SKM-1 treated with dmso at 0.1 percent for 144 hours (cell line): Measurements from ENCODE around the gene NEK7.
A peak's percentile ranks its signal among the peaks of the same experiment; 100 is the strongest.
"Not testable (repeated sequence)": the region's sequence is repeated elsewhere in the genome, so short reads cannot be mapped to it uniquely, and the experiment has no call there.

ENCODE experiments used
- DNase-seq: peaks from one replicate; lab custom pipeline; 2025; ENCODE audit not compliant: unreplicated experiment; lab: John Stamatoyannopoulos, UW

NEK7 gene

DNA sequence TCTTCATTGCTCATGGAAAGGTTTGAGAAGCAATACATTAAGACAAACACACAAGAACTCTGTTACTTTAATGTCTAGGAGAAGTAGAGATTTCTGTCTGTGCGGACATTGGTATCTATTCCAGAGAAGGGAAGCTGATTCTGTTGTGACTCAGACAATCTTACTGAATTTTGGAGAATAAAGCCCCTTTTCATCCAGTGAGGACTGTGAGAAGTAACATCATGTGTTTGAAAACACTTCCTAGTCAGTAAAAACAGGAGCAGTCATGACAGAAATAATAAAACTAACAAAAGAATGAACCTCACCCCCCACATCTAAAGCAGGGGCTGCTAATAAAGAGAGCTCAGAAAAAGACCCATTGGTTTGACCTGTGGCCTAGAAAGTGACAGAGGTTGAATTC, 46.6 kb downstream of the NEK7 start:
- DNase-seq, result no peak

DNA sequence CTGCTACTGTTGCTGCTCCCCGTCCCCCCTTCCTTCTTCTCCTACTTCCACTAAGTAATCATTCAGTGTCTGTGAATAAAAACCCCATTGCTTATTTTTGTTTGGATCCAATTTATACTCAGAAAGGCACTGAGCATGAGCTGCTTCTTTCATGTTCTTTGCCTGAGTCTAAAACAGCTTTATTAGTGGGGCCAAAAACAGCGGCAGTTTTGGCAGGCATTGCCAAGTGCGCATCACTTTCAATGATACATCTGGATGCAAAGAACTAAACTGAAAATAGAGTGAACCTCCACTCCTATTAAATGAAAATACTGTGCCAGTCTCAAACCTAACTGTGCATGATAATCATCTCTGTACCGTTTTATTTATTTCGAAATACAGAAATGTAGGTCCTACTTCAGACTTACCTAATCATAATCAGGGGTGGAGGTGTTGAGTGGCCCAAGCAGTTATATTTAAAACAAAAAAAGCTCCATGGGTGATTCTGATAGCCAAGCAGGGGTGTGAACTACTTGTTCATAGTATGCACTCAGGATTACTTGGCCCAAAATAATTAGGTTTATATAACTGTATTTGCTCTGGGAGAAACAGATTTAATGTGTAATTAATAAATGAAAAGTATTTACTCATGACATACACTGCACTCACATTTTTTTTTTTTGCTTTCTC, 48.4 kb downstream of the NEK7 start:
- no peak for DNase-seq

DNA sequence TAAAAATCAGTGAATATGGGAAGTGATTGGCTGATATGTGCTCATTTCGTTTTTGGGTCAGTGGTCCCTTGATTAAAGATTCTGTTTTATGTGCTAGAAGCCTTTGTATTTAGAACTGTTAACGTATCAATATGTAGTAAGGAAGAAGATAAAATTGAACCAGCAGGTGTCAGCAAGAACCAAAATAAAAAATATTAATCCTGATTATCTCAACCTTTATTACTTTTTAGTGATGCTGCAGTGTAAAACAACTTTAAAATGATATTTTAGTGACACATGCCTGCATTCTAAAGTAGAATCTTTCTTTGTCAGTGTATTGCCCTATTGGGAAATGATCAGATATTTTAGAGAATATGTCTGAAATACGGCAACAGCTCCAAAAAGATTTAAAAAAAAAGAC, 49.5 kb downstream of the NEK7 start:
- DNase-seq, result no peak

DNA sequence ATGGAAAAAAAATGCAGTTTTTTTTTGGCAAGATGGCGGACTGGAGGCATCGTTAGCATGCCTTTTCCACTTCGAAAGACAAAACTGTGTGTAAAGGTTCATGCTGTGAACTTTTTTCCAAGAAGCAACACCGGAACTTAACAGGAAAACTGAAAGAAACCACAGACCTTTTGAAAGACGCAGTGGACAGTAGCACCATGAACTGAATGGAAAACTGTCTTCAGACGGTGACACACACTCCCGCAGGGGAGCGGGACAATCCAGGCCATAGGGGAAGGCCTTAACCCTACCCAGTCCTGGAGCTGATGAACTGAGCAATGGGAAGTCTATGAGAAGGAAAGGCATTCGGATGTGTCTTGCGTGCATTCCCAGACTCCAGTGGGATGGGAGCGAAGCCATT, 54.9 kb downstream of the NEK7 start:
- DNase-seq, result no peak

DNA sequence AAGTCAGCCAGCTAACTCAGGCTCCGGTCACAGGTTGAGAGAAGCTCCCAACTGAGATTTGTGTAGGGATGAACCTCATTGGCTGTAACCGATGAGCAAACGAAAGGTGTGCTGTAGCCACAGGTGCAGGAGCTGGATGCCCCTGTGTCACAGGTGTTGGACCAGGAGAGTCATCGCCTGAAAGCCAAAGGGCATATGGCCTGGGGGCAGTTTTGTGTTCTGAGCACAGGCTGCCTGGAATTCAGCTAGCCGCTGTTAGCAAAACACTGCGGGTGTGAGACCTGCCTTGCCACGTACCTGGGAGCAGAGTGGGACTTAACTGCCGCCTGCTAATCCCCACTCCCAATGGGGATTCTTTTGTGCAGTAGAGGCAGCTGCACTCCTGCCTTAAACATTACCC, 55.3 kb downstream of the NEK7 start:
- no peak for DNase-seq

DNA sequence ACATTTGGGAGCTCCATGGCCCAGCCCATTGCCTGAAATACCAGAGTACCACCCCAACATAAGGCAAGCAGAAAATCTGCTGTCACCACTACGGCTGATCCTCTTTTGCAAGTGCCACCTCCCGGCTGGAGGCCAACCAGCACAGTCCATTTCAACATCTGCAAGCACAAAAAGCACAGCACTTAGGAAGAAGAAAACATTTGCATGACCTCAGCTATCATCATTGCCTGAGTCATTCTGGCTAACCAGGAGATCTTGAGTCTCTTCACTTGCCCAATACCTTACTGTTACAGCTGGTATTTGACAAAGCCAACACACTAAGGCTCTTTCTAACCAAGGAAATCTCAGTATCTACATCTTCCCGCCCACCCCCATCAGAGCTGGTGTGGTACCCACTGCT, 55.9 kb downstream of the NEK7 start:
- no peak for DNase-seq

DNA sequence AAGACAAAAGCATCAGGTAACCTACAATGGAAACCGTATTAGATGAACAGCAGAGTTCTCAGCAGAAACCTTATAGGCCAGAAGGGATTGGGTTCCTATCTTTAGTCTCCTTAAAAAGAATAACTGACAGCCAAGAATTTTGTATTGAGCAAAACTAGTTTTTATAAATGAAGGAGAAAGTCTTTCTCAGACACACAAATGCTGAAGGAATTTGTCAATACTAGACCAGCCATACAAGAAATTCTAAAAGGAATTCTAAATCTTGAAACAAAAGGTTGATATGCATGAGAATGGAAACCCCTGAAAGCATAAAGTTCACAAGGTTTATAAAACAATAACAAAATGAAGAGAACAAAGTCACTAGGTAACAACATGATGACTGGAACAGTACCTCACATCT, 58.1 kb downstream of the NEK7 start:
- DNase-seq, result no peak

DNA sequence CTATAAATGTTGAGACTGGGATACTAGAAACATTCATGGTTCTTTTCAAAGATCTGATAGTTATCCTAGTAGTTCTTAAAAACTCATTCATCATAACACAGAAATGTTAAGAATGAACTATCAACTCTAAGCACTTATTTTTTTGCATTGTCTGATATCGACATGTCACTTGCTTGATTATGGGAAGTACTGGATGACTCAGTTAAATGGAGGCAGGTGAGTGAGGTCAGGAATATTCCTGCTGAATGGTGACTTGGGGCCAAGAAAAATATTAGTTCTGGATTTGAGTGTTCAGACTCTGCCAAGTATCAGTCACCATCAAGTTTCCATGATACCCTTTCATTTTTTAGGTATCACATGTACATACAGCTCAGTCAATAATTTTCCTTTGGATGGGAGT, 63.6 kb downstream of the NEK7 start:
- no peak for DNase-seq

DNA sequence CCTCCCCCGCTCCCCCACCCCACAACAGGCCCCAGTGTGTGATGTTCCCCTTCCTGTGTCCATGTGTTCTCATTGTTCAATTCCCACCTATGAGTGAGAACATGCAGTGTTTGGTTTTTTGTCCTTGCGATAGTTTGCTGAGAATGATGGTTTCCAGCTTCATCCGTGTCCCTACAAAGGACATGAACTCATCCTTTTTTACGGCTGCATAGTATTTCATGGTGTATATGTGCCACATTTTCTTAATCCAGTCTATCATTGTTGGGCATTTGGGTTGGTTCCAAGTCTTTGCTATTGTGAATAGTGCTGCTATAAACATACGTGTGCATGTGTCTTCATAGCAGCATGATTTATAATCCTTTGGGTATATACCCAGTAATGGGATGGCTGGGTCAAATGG, 70.2 kb downstream of the NEK7 start:
- DNase-seq, result not testable (repeated sequence)

DNA sequence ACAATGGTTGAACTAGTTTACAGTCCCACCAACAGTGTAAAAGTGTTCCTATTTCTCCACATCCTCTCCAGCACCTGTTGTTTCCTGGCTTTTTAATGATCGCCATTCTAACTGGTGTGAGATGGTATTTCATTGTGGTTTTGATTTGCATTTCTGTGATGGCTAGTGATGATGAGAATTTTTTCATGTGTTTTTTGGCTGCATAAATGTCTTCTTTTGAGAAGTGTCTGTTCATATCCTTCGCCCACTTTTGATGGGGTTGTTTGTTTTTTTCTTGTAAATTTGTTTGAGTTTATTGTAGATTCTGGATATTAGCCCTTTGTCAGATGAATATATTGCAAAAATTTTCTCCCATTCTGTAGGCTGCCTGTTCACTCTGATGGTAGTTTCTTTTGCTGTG, 70.7 kb downstream of the NEK7 start:
- DNase-seq, result not testable (repeated sequence)

DNA sequence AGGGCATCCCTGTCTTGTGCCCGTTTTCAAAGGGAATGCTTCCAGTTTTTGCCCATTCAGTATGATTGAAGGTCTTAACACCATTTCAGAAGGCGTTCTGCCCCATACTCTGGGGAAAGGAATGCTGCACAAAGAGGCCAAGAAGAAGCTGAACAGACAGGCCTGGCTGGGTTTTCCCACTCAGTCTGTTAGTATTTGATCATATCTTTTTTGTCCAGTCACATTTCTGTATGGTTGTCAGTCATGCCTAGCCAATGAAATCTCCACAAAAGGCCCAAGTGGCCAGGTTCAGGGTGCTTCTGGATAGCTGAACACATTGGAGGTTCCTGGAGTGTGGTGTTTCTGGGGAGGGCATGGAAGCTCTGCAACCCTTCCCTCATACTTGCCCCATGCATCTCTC, 72.1 kb downstream of the NEK7 start:
- no peak for DNase-seq

DNA sequence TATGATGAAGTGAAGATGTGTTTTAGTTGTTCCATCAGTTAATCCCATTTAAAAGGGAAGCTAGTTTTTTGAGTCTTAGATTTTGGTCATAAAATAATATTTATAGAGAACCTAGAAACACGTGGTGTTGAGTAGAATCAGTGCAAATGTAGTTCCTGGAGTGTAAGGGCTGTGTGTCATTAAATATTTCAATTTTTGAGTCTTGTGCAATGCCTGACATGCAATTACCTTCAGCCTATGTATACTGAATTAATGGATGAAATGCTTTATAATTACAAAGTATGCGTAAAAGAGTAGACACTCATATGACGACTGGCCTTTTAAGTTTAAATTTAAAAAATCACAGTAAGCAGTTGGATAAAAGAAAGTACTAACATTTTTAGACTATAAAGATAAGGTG, 75.0 kb downstream of the NEK7 start:
- no peak for DNase-seq

DNA sequence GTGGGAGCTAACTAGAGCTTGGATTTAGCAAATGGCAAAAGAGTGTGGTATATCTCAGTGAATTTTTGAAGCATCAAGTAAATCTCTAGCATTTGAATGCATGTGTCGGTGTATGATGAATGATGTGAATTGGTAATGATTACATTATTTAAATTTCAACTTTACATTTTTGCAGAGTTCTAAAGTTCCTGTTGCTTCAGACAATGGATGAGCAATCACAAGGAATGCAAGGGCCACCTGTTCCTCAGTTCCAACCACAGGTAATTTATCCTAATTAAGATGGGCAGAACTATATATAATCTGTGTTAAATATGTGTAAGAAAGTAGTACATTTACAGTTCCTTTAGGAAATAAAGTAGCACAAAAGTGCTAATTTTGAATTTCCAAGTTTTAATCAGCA, 75.6 kb downstream of the NEK7 start:
- DNase-seq, result no peak

DNA sequence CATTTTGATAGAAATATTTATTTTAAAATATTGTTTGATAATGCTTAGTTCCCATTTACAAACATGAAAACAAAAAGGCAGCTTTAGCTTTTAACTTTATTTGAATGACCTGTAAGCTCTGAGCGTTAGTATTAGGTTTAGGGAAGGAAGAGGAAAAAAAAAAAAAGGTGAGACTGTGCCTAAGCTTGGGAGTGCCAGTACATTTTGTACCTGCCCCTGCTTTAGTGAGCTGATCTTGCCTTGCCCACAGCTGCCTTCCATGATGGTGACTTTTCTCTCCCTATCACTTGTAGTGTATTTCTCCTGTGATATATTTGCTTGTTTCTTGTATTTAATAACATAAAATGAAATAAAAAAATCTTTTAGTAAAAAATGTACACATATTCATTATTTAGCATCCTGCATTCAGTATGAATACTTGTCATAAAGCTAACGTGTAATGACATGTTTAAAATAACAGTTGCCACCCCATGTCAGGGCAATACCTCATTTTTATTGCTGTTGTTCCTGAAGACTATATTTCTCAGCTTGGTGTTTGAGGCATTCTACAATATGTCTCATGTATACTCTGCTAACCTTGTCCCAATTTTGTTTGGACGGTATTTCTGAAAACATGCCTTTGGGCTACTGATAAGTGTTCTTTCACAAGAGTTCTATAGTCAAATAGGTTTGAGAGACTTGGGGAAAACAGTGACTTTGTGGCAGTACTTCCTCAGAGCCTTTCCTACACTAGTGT, 76.3 kb downstream of the NEK7 start:
- no peak for DNase-seq

DNA sequence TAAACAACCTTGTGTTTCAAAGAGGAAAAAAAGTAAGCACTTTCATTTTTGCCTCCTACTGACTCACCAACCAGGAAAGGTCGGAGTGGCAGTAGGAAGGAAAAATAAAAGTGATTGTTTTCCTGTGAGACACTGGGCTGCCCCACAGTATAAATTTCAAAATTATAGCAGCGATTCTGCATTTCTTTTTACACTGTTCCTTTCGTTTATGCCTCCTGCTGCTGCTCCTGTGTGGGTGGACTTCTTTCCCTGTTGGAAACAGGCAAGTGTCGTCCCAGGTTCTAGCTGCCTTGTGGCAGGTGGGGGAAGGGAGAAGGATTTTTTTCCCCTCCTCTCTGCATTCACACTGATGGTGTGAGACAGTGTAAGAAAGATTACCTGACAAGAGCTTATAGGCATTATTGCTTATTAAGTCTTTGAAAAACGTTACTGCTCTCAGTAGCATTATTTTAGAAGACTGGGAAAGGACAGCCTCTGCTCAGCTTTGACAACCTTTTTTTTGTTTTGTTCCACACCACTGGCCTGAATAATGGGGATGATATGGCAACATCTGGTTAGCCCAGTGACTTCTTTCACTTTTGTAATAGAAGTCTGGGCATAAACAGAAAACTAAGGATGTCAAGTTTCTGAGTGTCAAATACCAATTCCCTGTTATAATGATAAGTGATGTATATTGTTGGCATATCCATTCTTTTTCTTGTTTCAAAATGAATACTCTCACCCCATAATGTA, 77.9 kb downstream of the NEK7 start:
- DNase-seq, result no peak

DNA sequence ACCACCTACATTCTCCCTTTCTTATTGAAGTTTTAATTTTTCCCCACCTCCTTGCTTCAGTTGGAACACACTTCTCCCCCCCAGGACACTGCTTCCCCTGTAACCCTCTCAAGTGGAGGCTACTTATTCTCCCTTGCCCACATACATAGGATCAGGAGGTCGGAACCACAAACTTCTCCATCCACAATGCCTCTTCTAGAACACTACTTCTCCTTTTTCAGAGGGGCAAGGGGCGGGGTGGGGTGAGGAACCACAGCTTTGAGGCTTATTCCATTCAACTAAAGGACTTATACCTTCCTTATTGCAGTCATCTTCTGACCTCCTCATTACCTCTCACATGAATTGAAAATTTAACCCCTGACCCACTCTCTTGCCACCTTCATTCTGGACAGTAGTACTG, 81.3 kb downstream of the NEK7 start:
- peak; percentile 98 for DNase-seq

DNA sequence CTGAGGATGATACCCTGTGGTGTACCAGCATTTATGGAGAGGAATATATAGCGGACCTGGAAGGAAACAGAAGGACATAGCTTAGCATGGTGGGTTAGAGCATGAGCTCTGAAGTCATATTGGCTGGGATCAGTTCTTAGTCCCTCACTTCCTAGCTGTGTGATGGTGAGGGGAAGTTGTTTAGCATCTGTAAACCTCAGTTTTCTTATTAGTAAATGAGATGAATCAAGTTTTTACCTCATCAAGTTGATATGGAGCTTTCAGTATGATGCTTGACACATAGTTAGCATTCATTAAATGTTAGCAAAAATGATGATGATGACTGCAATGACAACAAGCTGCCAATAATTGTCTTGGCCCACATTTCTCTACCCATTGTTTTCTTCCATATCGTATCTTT, 84.8 kb downstream of the NEK7 start:
- DNase-seq, result no peak

DNA sequence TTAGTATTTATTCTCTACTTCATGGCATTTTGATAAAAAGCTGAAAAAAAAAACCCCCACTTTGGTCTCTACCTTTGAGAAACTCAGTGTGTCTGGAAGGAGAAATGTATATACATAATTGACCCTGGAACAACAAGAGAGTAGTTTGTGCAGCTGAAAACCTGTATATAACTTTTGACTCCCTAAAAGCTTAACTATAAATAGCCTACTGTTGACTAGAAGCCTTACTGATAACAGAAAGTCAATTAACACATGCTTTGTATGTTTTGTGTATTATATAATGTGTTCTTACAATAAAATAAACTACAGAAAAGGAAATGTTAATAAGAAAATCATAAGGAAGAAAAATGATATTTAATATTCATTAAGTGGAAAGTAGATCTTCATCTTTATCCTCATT, 88.0 kb downstream of the NEK7 start:
- DNase-seq, result no peak

DNA sequence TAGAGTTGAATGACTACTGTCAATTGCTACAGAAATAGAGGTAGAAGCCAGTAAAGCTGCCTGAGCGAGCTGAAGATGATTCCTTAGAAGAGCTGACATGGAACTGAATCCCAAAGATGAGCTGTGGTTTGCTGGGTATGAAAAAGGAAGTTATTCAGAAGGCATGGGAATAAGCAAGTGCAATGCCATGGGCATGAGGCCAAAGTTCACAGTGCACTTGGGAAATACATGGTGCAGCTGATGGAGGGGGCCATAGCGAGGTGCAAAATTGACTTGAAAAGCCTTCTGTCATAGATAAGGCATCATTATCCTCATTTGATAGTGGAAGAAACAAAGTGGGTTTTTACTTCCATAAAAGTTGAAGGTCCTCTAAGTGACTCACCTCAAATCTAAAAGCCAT, 88.6 kb downstream of the NEK7 start:
- no peak for DNase-seq

DNA sequence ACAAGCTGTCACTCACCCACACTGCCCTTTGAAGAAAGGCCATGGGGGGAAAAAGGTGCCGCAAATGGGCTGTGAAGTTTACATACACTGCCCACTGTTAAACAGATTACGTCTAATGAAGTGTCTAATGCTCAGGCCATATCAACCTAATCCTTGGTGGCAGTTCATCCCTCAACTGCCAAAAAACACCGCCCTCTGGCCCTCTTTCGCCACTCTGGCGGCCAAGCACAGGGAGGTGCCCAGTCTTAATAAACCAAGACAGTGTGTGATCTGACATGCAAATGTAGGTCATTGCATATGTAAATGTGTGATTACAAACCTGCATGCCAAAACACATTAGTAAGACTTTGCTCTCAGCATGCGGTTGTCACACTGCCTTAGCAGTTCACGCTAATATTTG, 89.5 kb downstream of the NEK7 start:
- DNase-seq, result no peak

DNA sequence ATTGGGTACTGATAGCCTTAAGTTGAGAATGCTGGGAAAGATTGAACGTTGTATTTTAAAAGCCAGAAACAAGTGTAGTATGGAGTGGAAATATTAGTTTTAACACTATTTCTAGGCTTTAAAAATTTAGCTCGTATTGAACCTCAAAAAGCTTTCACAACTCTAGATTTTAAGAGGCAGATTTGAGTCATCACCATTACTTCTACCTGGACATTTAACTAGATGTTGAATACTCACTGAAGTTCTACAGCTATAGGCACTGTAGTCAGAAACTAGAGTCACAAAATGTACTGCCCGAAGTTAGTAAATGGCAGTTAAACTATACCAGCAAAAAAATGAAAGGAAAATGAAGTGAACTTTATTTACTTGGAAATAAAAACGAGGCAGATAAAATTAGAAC, 96.5 kb downstream of the NEK7 start:
- no peak for DNase-seq

DNA sequence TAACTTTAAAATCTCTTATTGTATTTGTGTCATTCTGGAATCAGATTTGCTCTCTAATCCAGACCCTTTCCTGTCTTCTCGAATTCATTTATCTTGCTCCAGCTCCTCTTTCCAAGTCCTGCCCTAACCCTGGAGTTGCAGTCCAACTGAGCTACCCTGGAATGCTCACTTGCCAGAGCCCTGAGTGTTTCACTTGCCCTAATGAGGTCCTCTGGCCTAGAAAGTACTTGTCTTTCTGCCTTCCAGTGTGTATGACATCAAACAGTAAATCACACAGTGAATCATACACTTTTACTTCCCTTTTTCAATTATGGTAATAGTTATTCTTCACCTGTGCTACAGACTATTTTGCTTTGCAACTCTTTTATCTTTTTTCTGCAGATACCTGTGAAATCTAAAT, 96.9 kb downstream of the NEK7 start:
- DNase-seq, result peak; percentile 31
